T-helper 1 cell treated with Interleukin-12 subunit alpha and Interleukin-12 subunit beta and Interleukin-4 antibody, amounts not matched to agents 30 ng/mL and 1 ng/mL, for 36 hours (primary cell): ENCODE data around the gene METTL9. TPM values are rescaled to one million over a fixed set of nuclear protein-coding genes. Genes with fewer than 3 reads are reported as not detected.
"Not testable (repeated sequence)": the region's sequence is repeated elsewhere in the genome, so short reads cannot be mapped to it uniquely, and the experiment has no call there.

ENCODE experiments used
- intact Hi-C: fragments of 100-400 bp; cut with micrococcal nuclease; formaldehyde crosslinking; loops from one replicate; pipeline ENCODE4 v1.15.1; 2024
- total RNA-seq: library from RNA; stranded (reverse); gene quantifications from 2 replicates; pipeline ENCODE4 v1.2.3, GENCODE V29; 2022

METTL9 gene
- total RNA-seq, 1 donor from 2014 or later, result 62.8 TPM

GRCh38 chr16:21570676-21571017 is 28.7 kb upstream of the METTL9 start:
- intact Hi-C loops, result no loop called here

- intact Hi-C loops, result not testable (repeated sequence)
These were observed 25.9 kb upstream of the METTL9 start for GRCh38 chr16:21573506-21573905.

GRCh38 chr16:21574372-21574771 is 25.0 kb upstream of the METTL9 start:
- intact Hi-C loops, result no loop called here

- intact Hi-C loops, result not testable (repeated sequence)
These were observed 23.1 kb upstream of the METTL9 start for GRCh38 chr16:21576323-21576722.

GRCh38 chr16:21577487-21577886 is 21.9 kb upstream of the METTL9 start:
- intact Hi-C loops, result not testable (repeated sequence)

GRCh38 chr16:21578311-21578710 is 21.1 kb upstream of the METTL9 start:
- intact Hi-C loops, result not testable (repeated sequence)

GRCh38 chr16:21580131-21580530 is 19.2 kb upstream of the METTL9 start:
- intact Hi-C loops, result loop anchor here (5.0 kb wide), 1 partner anchor 477 kb away; no protein-coding TSS in a partner anchor

- intact Hi-C loops, result loop anchor here (5.0 kb wide), 1 partner anchor 476 kb away; no protein-coding TSS in a partner anchor
These were observed 18.6 kb upstream of the METTL9 start for GRCh38 chr16:21580807-21581206.

GRCh38 chr16:21584817-21585216 is 14.6 kb upstream of the METTL9 start:
- intact Hi-C loops, result loop anchor here (1.0 to 5.0 kb wide), 4 partner anchors 14 to 472 kb away; partner anchors contain the start of gene METTL9

GRCh38 chr16:21588593-21588992 is 10.8 kb upstream of the METTL9 start:
- intact Hi-C loops, result not testable (repeated sequence)

GRCh38 chr16:21589551-21589950 is 9.8 kb upstream of the METTL9 start:
- intact Hi-C loops, result loop anchor here (1.0 kb wide), 1 partner anchor 10 kb away; the partner anchor contains the start of gene METTL9

- intact Hi-C loops, result no loop called here
These were observed 9.1 kb upstream of the METTL9 start for GRCh38 chr16:21590287-21590686.

GRCh38 chr16:21590796-21591195 is 8.6 kb upstream of the METTL9 start:
- intact Hi-C loops, result no loop called here

- intact Hi-C loops, result no loop called here
These were observed 7.2 kb upstream of the METTL9 start for GRCh38 chr16:21592191-21592590.

- intact Hi-C loops, result no loop called here
These were observed 5.7 kb upstream of the METTL9 start for GRCh38 chr16:21593530-21594289.

GRCh38 chr16:21597561-21598030 is 1.8 kb upstream of the METTL9 start:
- intact Hi-C loops, result loop anchor here (2.0 to 5.0 kb wide), 2 partner anchors 110 to 701 kb away; no protein-coding TSS in a partner anchor

GRCh38 chr16:21598206-21598605 is 1.2 kb upstream of the METTL9 start:
- intact Hi-C loops, result loop anchor here (2.0 to 5.0 kb wide), 2 partner anchors 109 to 701 kb away; no protein-coding TSS in a partner anchor

GRCh38 chr16:21598701-21599121 is 666 bp upstream of the METTL9 start:
- intact Hi-C loops, result loop anchor here (1.0 to 5.0 kb wide), 9 partner anchors 9 to 700 kb away; partner anchors contain the start of gene UQCRC2

- intact Hi-C loops, result no loop called here
These were observed 825 bp downstream of the METTL9 start for GRCh38 chr16:21600031-21600773.

GRCh38 chr16:21602785-21603184 is 3.4 kb downstream of the METTL9 start:
- intact Hi-C loops, result no loop called here

- intact Hi-C loops, result no loop called here
These were observed 4.6 kb downstream of the METTL9 start for GRCh38 chr16:21603928-21604327.

- intact Hi-C loops, result not testable (repeated sequence)
These were observed 6.5 kb downstream of the METTL9 start for GRCh38 chr16:21605848-21606247.
